Nephron (organoid): ENCODE measurements around the gene PPP2R2C.
A peak's percentile ranks its signal among the peaks of the same experiment; 100 is the strongest.

Source experiments
- H3K27ac Mint-ChIP-seq, 3 experiments: 2 replicates each; pipeline ENCODE4 v1.8.0; 2020; ENCODE audit warnings: mixed read lengths in 3 of 3, mild to moderate bottlenecking in 2 of 3, moderate library complexity in 1 of 3
- H3K27me3 Mint-ChIP-seq: 2 replicates; pipeline ENCODE4 v1.8.0; 2021; ENCODE audit warnings: low read depth, mild to moderate bottlenecking, moderate library complexity, mixed read lengths
- H3K36me3 Mint-ChIP-seq: 2 replicates; pipeline ENCODE4 v1.8.0; 2020; ENCODE audit warnings: low read depth, mixed read lengths
- H3K4me1 Mint-ChIP-seq: 2 replicates; pipeline ENCODE4 v1.8.0; 2020; ENCODE audit warnings: mixed read lengths
- H3K4me3 Mint-ChIP-seq, 3 experiments: 2 replicates each; pipeline ENCODE4 v1.8.0; 2020; ENCODE audit warnings: mild to moderate bottlenecking in 3 of 3, mixed read lengths in 3 of 3, moderate library complexity in 2 of 3
- H3K9me3 Mint-ChIP-seq: 2 replicates; pipeline ENCODE4 v1.8.0; 2020; ENCODE audit warnings: mixed read lengths
- CTCF ChIP-seq, 3 experiments: fragments of 200-600 bp; sonication (generic); IDR thresholded peaks; one replicate each; pipeline ENCODE4 v1.5.0; 2021; ENCODE audit warnings: antibody characterized with exemption in 3 of 3; ENCODE audit not compliant: unreplicated experiment in 3 of 3

Gene PPP2R2C

GRCh38 chr4:6415031-6415705 lies 57.2 kb downstream of the PPP2R2C start:
- Mint-ChIP-seq H3K27ac (peak overlapping the region in 2 of 3 experiments; percentile 13 to 29), H3K9me3 (peaks cover 5% of the 10 kb centered on the region), H3K4me3 (no peak overlapping the region), H3K4me1 (peaks cover 14% of the 10 kb centered on the region), H3K36me3 (no peaks in the 10 kb centered on the region), H3K27me3 (peaks cover 8% of the 10 kb centered on the region)
- TF ChIP-seq CTCF (IDR thresholded peaks at IDR 0.05; ENCODE audit: unreplicated experiment in 3 of 3): no peak

- Mint-ChIP-seq H3K4me3 (no peak overlapping the region), H3K36me3 (no peaks in the 10 kb centered on the region), H3K4me1 (peaks cover 8% of the 10 kb centered on the region), H3K27ac (peak overlapping the region in 2 of 3 experiments; percentile 13 to 29), H3K27me3 (peaks cover 8% of the 10 kb centered on the region), H3K9me3 (peaks cover 3% of the 10 kb centered on the region)
- no peak for TF ChIP-seq CTCF (IDR thresholded peaks at IDR 0.05; ENCODE audit: unreplicated experiment in 3 of 3)
Measured at GRCh38 chr4:6414578-6414977, 57.8 kb downstream of the PPP2R2C start.

GRCh38 chr4:6410664-6411063 lies 61.8 kb downstream of the PPP2R2C start:
- H3K36me3 Mint-ChIP-seq: no peaks in the 10 kb centered on the region
- H3K9me3 Mint-ChIP-seq: no peaks in the 10 kb centered on the region
- TF ChIP-seq CTCF (IDR thresholded peaks at IDR 0.05; ENCODE audit: unreplicated experiment in 3 of 3): no peak
- H3K27me3 Mint-ChIP-seq: peaks cover 20% of the 10 kb centered on the region
- no peak overlapping the region for H3K27ac Mint-ChIP-seq
- H3K4me1 Mint-ChIP-seq: peaks cover 6% of the 10 kb centered on the region
- no peak overlapping the region for H3K4me3 Mint-ChIP-seq

- H3K27ac Mint-ChIP-seq: no peak overlapping the region
- H3K9me3 Mint-ChIP-seq: no peaks in the 10 kb centered on the region
- no peak overlapping the region for H3K4me3 Mint-ChIP-seq
- no peaks in the 10 kb centered on the region for H3K36me3 Mint-ChIP-seq
- peaks cover 26% of the 10 kb centered on the region for H3K27me3 Mint-ChIP-seq
- TF ChIP-seq CTCF (IDR thresholded peaks at IDR 0.05; ENCODE audit: unreplicated experiment in 3 of 3): no peak
- H3K4me1 Mint-ChIP-seq: peaks cover 5% of the 10 kb centered on the region
Measured at GRCh38 chr4:6410068-6410467, 62.3 kb downstream of the PPP2R2C start.

GRCh38 chr4:6409381-6409780 lies 63.0 kb downstream of the PPP2R2C start:
- Mint-ChIP-seq H3K4me1 (peaks cover 5% of the 10 kb centered on the region), H3K9me3 (no peaks in the 10 kb centered on the region), H3K4me3 (no peak overlapping the region), H3K27ac (no peak overlapping the region), H3K27me3 (peaks cover 33% of the 10 kb centered on the region), H3K36me3 (no peaks in the 10 kb centered on the region)
- no peak for TF ChIP-seq CTCF (IDR thresholded peaks at IDR 0.05; ENCODE audit: unreplicated experiment in 3 of 3)

GRCh38 chr4:6408263-6408662 lies 64.2 kb downstream of the PPP2R2C start:
- H3K36me3 Mint-ChIP-seq: no peaks in the 10 kb centered on the region
- H3K27ac Mint-ChIP-seq: no peak overlapping the region
- no peak overlapping the region for H3K4me3 Mint-ChIP-seq
- TF ChIP-seq CTCF (IDR thresholded peaks at IDR 0.05; ENCODE audit: unreplicated experiment in 3 of 3): no peak
- no peaks in the 10 kb centered on the region for H3K9me3 Mint-ChIP-seq
- H3K4me1 Mint-ChIP-seq: peaks cover 7% of the 10 kb centered on the region
- peaks cover 41% of the 10 kb centered on the region for H3K27me3 Mint-ChIP-seq
